ENCODE measurements around the gene SKAP1.

GRCh38 chr17:48394821-48395220 lies 35.2 kb downstream of the SKAP1 start:
- no peak for TF ChIP-seq CTCF (conservative IDR thresholded peaks at IDR 0.05)
- no peak for TF ChIP-seq EZH2 (IDR thresholded peaks at IDR 0.05; ENCODE audit: low read depth)
